ENCODE measurements around the gene MCCD1.
"Not testable (repeated sequence)": the region's sequence is repeated elsewhere in the genome, so short reads cannot be mapped to it uniquely, and the experiment has no call there.

Gene MCCD1

GRCh38 chr6:31493875-31494694, 34.7 kb upstream of the MCCD1 start:
- no peaks in the 10 kb centered on the region for H3K9me3 ChIP-seq (ENCODE audit: control insufficient read depth, low read depth, low read length)
- peak overlapping the region; percentile 75 for H3K4me3 ChIP-seq (ENCODE audit: low read length)
- H3K27me3 ChIP-seq (ENCODE audit: control insufficient read depth, insufficient read depth, low read length): peaks cover 82% of the 10 kb centered on the region
- H3K36me3 ChIP-seq (ENCODE audit: control insufficient read depth, low read depth, low read length): no peaks in the 10 kb centered on the region
- H3K4me1 ChIP-seq (ENCODE audit: control insufficient read depth, low read depth, low read length): peaks cover 8% of the 10 kb centered on the region
- H3K9ac ChIP-seq (ENCODE audit: low read length): peak overlapping the region; percentile 22
- H3K27ac ChIP-seq (ENCODE audit: low read length): no peak overlapping the region

GRCh38 chr6:31495580-31495979, 33.2 kb upstream of the MCCD1 start:
- peaks cover 74% of the 10 kb centered on the region for H3K27me3 ChIP-seq (ENCODE audit: control insufficient read depth, insufficient read depth, low read length)
- H3K9me3 ChIP-seq (ENCODE audit: control insufficient read depth, low read depth, low read length): no peaks in the 10 kb centered on the region
- no peaks in the 10 kb centered on the region for H3K36me3 ChIP-seq (ENCODE audit: control insufficient read depth, low read depth, low read length)
- no peak overlapping the region for H3K27ac ChIP-seq (ENCODE audit: low read length)
- H3K9ac ChIP-seq (ENCODE audit: low read length): no peak overlapping the region
- peaks cover 8% of the 10 kb centered on the region for H3K4me1 ChIP-seq (ENCODE audit: control insufficient read depth, low read depth, low read length)
- H3K4me3 ChIP-seq (ENCODE audit: low read length): peak overlapping the region; percentile 75

- peaks cover 67% of the 10 kb centered on the region for H3K27me3 ChIP-seq (ENCODE audit: control insufficient read depth, insufficient read depth, low read length)
- H3K4me3 ChIP-seq (ENCODE audit: low read length); H3K36me3 ChIP-seq (ENCODE audit: control insufficient read depth, low read depth, low read length); H3K4me1 ChIP-seq (ENCODE audit: control insufficient read depth, low read depth, low read length); H3K27ac ChIP-seq (ENCODE audit: low read length); H3K9ac ChIP-seq (ENCODE audit: low read length); H3K9me3 ChIP-seq (ENCODE audit: control insufficient read depth, low read depth, low read length): not testable (repeated sequence)
Measured at GRCh38 chr6:31496826-31497225, 31.9 kb upstream of the MCCD1 start.

GRCh38 chr6:31497531-31498476, 31.0 kb upstream of the MCCD1 start, which contains the start of gene MICB:
Gene MICB, plus strand, starts transcription at chr6:31498145. Its CDS starts 49 bp downstream, at chr6:31498194.
- Histone ChIP-seq H3K9ac (ENCODE audit: low read length) (no peak within 1 kb of the TSS), H3K36me3 (ENCODE audit: control insufficient read depth, low read depth, low read length) (no peaks in the 10 kb centered on the region), H3K9me3 (ENCODE audit: control insufficient read depth, low read depth, low read length) (no peaks in the 10 kb centered on the region), H3K4me3 (ENCODE audit: low read length) (peak within 1 kb of the TSS; percentile 69), H3K27me3 (ENCODE audit: control insufficient read depth, insufficient read depth, low read length) (peaks cover 63% of the 10 kb centered on the region), H3K4me1 (ENCODE audit: control insufficient read depth, low read depth, low read length) (peaks cover 8% of the 10 kb centered on the region), H3K27ac (ENCODE audit: low read length) (no peak within 1 kb of the TSS)

- Histone ChIP-seq H3K9me3 (ENCODE audit: control insufficient read depth, low read depth, low read length) (no peaks in the 10 kb centered on the region), H3K27ac (ENCODE audit: low read length) (no peak overlapping the region), H3K9ac (ENCODE audit: low read length) (no peak overlapping the region)
Measured at GRCh38 chr6:31498748-31499147, 30.0 kb upstream of the MCCD1 start.

GRCh38 chr6:31499648-31500047, 29.1 kb upstream of the MCCD1 start:
- peaks cover 45% of the 10 kb centered on the region for H3K27me3 ChIP-seq (ENCODE audit: control insufficient read depth, insufficient read depth, low read length)
- H3K36me3 ChIP-seq (ENCODE audit: control insufficient read depth, low read depth, low read length); H3K9me3 ChIP-seq (ENCODE audit: control insufficient read depth, low read depth, low read length); H3K4me3 ChIP-seq (ENCODE audit: low read length); H3K27ac ChIP-seq (ENCODE audit: low read length); H3K9ac ChIP-seq (ENCODE audit: low read length); H3K4me1 ChIP-seq (ENCODE audit: control insufficient read depth, low read depth, low read length): not testable (repeated sequence)

More at GRCh38 chr6:31498748-31499147, 30.0 kb upstream of the MCCD1 start:
- Histone ChIP-seq H3K4me3 (ENCODE audit: low read length) (peak overlapping the region; percentile 69), H3K27me3 (ENCODE audit: control insufficient read depth, insufficient read depth, low read length) (peaks cover 54% of the 10 kb centered on the region), H3K4me1 (ENCODE audit: control insufficient read depth, low read depth, low read length) (peaks cover 8% of the 10 kb centered on the region), H3K36me3 (ENCODE audit: control insufficient read depth, low read depth, low read length) (no peaks in the 10 kb centered on the region)

- Histone ChIP-seq H3K36me3 (ENCODE audit: control insufficient read depth, low read depth, low read length) (peaks cover 12% of the 10 kb centered on the region), H3K4me1 (ENCODE audit: control insufficient read depth, low read depth, low read length) (peaks cover under 1% of the 10 kb centered on the region), H3K9me3 (ENCODE audit: control insufficient read depth, low read depth, low read length) (no peaks in the 10 kb centered on the region), H3K4me3 (ENCODE audit: low read length) (no peak overlapping the region), H3K27ac (ENCODE audit: low read length) (no peak overlapping the region), H3K9ac (ENCODE audit: low read length) (no peak overlapping the region), H3K27me3 (ENCODE audit: control insufficient read depth, insufficient read depth, low read length) (peaks cover 15% of the 10 kb centered on the region)
Measured at GRCh38 chr6:31502586-31502985, 26.2 kb upstream of the MCCD1 start.

- not testable (repeated sequence) for H3K27me3 ChIP-seq (ENCODE audit: control insufficient read depth, insufficient read depth, low read length); H3K9me3 ChIP-seq (ENCODE audit: control insufficient read depth, low read depth, low read length); H3K4me1 ChIP-seq (ENCODE audit: control insufficient read depth, low read depth, low read length); H3K27ac ChIP-seq (ENCODE audit: low read length); H3K4me3 ChIP-seq (ENCODE audit: low read length); H3K9ac ChIP-seq (ENCODE audit: low read length)
- H3K36me3 ChIP-seq (ENCODE audit: control insufficient read depth, low read depth, low read length): peaks cover 26% of the 10 kb centered on the region
Measured at GRCh38 chr6:31509036-31509435, 19.7 kb upstream of the MCCD1 start.

- Histone ChIP-seq H3K4me1 (ENCODE audit: control insufficient read depth, low read depth, low read length) (no peaks in the 10 kb centered on the region), H3K9ac (ENCODE audit: low read length) (no peak overlapping the region), H3K27me3 (ENCODE audit: control insufficient read depth, insufficient read depth, low read length) (no peaks in the 10 kb centered on the region), H3K27ac (ENCODE audit: low read length) (no peak overlapping the region), H3K36me3 (ENCODE audit: control insufficient read depth, low read depth, low read length) (peaks cover 26% of the 10 kb centered on the region), H3K9me3 (ENCODE audit: control insufficient read depth, low read depth, low read length) (no peaks in the 10 kb centered on the region), H3K4me3 (ENCODE audit: low read length) (no peak overlapping the region)
Measured at GRCh38 chr6:31510007-31510406, 18.8 kb upstream of the MCCD1 start.

GRCh38 chr6:31513456-31514165, 15.2 kb upstream of the MCCD1 start:
- no peaks in the 10 kb centered on the region for H3K27me3 ChIP-seq (ENCODE audit: control insufficient read depth, insufficient read depth, low read length)
- no peak overlapping the region for H3K27ac ChIP-seq (ENCODE audit: low read length)
- no peaks in the 10 kb centered on the region for H3K4me1 ChIP-seq (ENCODE audit: control insufficient read depth, low read depth, low read length)
- no peak overlapping the region for H3K9ac ChIP-seq (ENCODE audit: low read length)
- H3K36me3 ChIP-seq (ENCODE audit: control insufficient read depth, low read depth, low read length): peaks cover 13% of the 10 kb centered on the region
- no peak overlapping the region for H3K4me3 ChIP-seq (ENCODE audit: low read length)
- H3K9me3 ChIP-seq (ENCODE audit: control insufficient read depth, low read depth, low read length): no peaks in the 10 kb centered on the region

GRCh38 chr6:31521835-31522234, 6.9 kb upstream of the MCCD1 start:
- Histone ChIP-seq H3K9me3 (ENCODE audit: control insufficient read depth, low read depth, low read length) (no peaks in the 10 kb centered on the region), H3K36me3 (ENCODE audit: control insufficient read depth, low read depth, low read length) (no peaks in the 10 kb centered on the region), H3K4me1 (ENCODE audit: control insufficient read depth, low read depth, low read length) (no peaks in the 10 kb centered on the region), H3K27me3 (ENCODE audit: control insufficient read depth, insufficient read depth, low read length) (no peaks in the 10 kb centered on the region), H3K9ac (ENCODE audit: low read length) (no peak overlapping the region), H3K4me3 (ENCODE audit: low read length) (no peak overlapping the region), H3K27ac (ENCODE audit: low read length) (no peak overlapping the region)

Measured in iPS-18a (cell line).